H9 (cell line): ENCODE measurements around the gene ARID3A. TPM values are rescaled to one million over a fixed set of nuclear protein-coding genes. Genes with fewer than 3 reads are reported as not detected.

Experiments used
- DNase-seq: peaks from one replicate; pipeline ENCODE4 v3.0.0-alpha.2; 2017
- H2AFZ ChIP-seq: one replicate; pipeline ENCODE4 v1.6.1; 2013; ENCODE audit warnings: mild to moderate bottlenecking, low read length, control low read depth, moderate library complexity
- H2AK5ac ChIP-seq: 2 replicates; pipeline ENCODE4 v1.6.1; 2013; ENCODE audit warnings: low read length, control low read depth, mixed read lengths; ENCODE audit not compliant: insufficient read length
- H2BK120ac ChIP-seq: one replicate; pipeline ENCODE4 v1.6.1; 2013; ENCODE audit warnings: low read depth, mild to moderate bottlenecking, low read length, control low read depth, inconsistent platforms; ENCODE audit not compliant: poor library complexity, severe bottlenecking
- H2BK12ac ChIP-seq: 2 replicates; pipeline ENCODE4 v1.6.1; 2013; ENCODE audit warnings: low read length, control low read depth, mixed read lengths, low read depth; ENCODE audit not compliant: insufficient read length
- H2BK15ac ChIP-seq: 2 replicates; pipeline ENCODE4 v1.6.1; 2013; ENCODE audit warnings: low read depth, low read length, control low read depth
- H2BK20ac ChIP-seq: one replicate; pipeline ENCODE4 v1.6.1; 2013; ENCODE audit warnings: low read depth, mild to moderate bottlenecking, low read length, control low read depth, inconsistent platforms; ENCODE audit not compliant: poor library complexity, severe bottlenecking
- H2BK5ac ChIP-seq: 2 replicates; pipeline ENCODE4 v1.6.1; 2013; ENCODE audit warnings: low read length, control low read depth, mixed read lengths; ENCODE audit not compliant: insufficient read length
- H3K14ac ChIP-seq: 2 replicates; pipeline ENCODE4 v1.6.1; 2013; ENCODE audit warnings: low read length, control low read depth; ENCODE audit not compliant: insufficient read depth
- H3K18ac ChIP-seq: 2 replicates; pipeline ENCODE4 v1.6.1; 2013; ENCODE audit warnings: low read depth, mild to moderate bottlenecking, mixed read lengths, low read length, control low read depth; ENCODE audit not compliant: insufficient read length
- H3K23ac ChIP-seq: 2 replicates; pipeline ENCODE4 v1.6.1; 2013; ENCODE audit warnings: low read length, control low read depth, mixed read lengths, low read depth; ENCODE audit not compliant: insufficient read length
- H3K23me2 ChIP-seq: 2 replicates; pipeline ENCODE4 v1.6.1; 2013; ENCODE audit warnings: low read depth, mild to moderate bottlenecking, mixed read lengths, low read length, control low read depth; ENCODE audit not compliant: insufficient read length, poor library complexity, severe bottlenecking
- H3K27ac ChIP-seq: 2 replicates; pipeline ENCODE4 v1.5.1; 2013; ENCODE audit warnings: low read length, control low read depth, mixed read lengths, low read depth; ENCODE audit not compliant: insufficient read length
- H3K27me3 ChIP-seq: 2 replicates; pipeline ENCODE4 v1.6.1; 2013; ENCODE audit warnings: low read length, control low read depth, inconsistent platforms; ENCODE audit not compliant: insufficient read depth
- H3K4ac ChIP-seq: 2 replicates; pipeline ENCODE4 v1.6.1; 2013; ENCODE audit warnings: low read depth, mild to moderate bottlenecking, control low read depth, inconsistent platforms, low read length, moderate library complexity
- H3K4me1 ChIP-seq: 2 replicates; pipeline ENCODE4 v1.6.1; 2013; ENCODE audit warnings: low read length, control low read depth, inconsistent platforms; ENCODE audit not compliant: insufficient read depth
- H3K4me2 ChIP-seq: 2 replicates; pipeline ENCODE4 v1.6.1; 2013; ENCODE audit warnings: low read length, control low read depth, mixed read lengths; ENCODE audit not compliant: insufficient read length, insufficient read depth
- H3K56ac ChIP-seq: 2 replicates; pipeline ENCODE4 v1.6.1; 2013; ENCODE audit warnings: low read depth, mild to moderate bottlenecking, mixed read lengths, low read length, control low read depth; ENCODE audit not compliant: insufficient read length
- H3K79me1 ChIP-seq: 2 replicates; pipeline ENCODE4 v1.6.1; 2013; ENCODE audit warnings: low read depth, mild to moderate bottlenecking, moderate library complexity, low read length, control low read depth, inconsistent platforms; ENCODE audit not compliant: insufficient read depth, poor library complexity, severe bottlenecking
- H3K79me2 ChIP-seq: 2 replicates; pipeline ENCODE4 v1.6.1; 2013; ENCODE audit warnings: low read length, control low read depth, inconsistent platforms; ENCODE audit not compliant: insufficient read depth
- H3K9ac ChIP-seq: 2 replicates; pipeline ENCODE4 v1.6.1; 2013; ENCODE audit warnings: low read length, control low read depth, mixed read lengths; ENCODE audit not compliant: insufficient read length; ENCODE audit errors: extremely low read depth
- H3K9me3 ChIP-seq: one replicate; pipeline ENCODE4 v1.6.1; 2013; ENCODE audit warnings: low read depth, low read length, inconsistent platforms; ENCODE audit not compliant: control insufficient read depth
- H3T11ph ChIP-seq: one replicate; pipeline ENCODE4 v1.6.1; 2013; ENCODE audit warnings: mild to moderate bottlenecking, low read length, control low read depth, inconsistent platforms
- H4K20me1 ChIP-seq: one replicate; pipeline ENCODE4 v1.6.1; 2013; ENCODE audit not compliant: control insufficient read depth, insufficient read length, insufficient read depth
- H4K5ac ChIP-seq: 2 replicates; pipeline ENCODE4 v1.6.1; 2013; ENCODE audit warnings: low read depth, mild to moderate bottlenecking, mixed read lengths, low read length, control low read depth; ENCODE audit not compliant: insufficient read length
- H4K8ac ChIP-seq: replicated peaks from 2 replicates; pipeline ENCODE4 v1.6.1; 2013; ENCODE audit warnings: low read length, control low read depth, mixed read lengths, low read depth; ENCODE audit not compliant: insufficient read length
- H4K91ac ChIP-seq: 2 replicates; pipeline ENCODE4 v1.6.1; 2013; ENCODE audit warnings: low read depth, mild to moderate bottlenecking, moderate library complexity, mixed read lengths, low read length, control low read depth; ENCODE audit not compliant: insufficient read length
- H3K27ac Mint-ChIP-seq, 3 experiments: 2 replicates in 2 of 3; 3 replicates in 1 of 3; pipeline ENCODE4 v1.8.0; 2020 to 2021; ENCODE audit warnings: mixed read lengths in 3 of 3, mild to moderate bottlenecking in 1 of 3, moderate library complexity in 1 of 3
- H3K27me3 Mint-ChIP-seq: 2 replicates; pipeline ENCODE4 v1.8.0; 2021; ENCODE audit warnings: low read depth, mild to moderate bottlenecking, moderate library complexity, mixed read lengths
- H3K36me3 Mint-ChIP-seq, 3 experiments: 2 replicates in 2 of 3; 3 replicates in 1 of 3; pipeline ENCODE4 v1.8.0; 2020 to 2021; ENCODE audit warnings: low read depth in 3 of 3, mixed read lengths in 3 of 3; ENCODE audit not compliant: insufficient read depth in 1 of 3
- H3K4me1 Mint-ChIP-seq, 2 experiments: 2 replicates each; pipeline ENCODE4 v1.8.0; 2020; ENCODE audit warnings: mixed read lengths in 2 of 2
- H3K4me3 Mint-ChIP-seq, 2 experiments: 2 replicates in 1 of 2; 3 replicates in 1 of 2; pipeline ENCODE4 v1.8.0; 2020 to 2021; ENCODE audit warnings: mild to moderate bottlenecking in 2 of 2, mixed read lengths in 2 of 2, moderate library complexity in 1 of 2
- H3K9me3 Mint-ChIP-seq, 2 experiments: 2 replicates in 1 of 2; 3 replicates in 1 of 2; pipeline ENCODE4 v1.8.0; 2020; ENCODE audit warnings: mild to moderate bottlenecking in 2 of 2, mixed read lengths in 2 of 2, moderate library complexity in 1 of 2
- CTCF ChIP-seq: fragments of 200-600 bp; sonication (generic); conservative IDR thresholded peaks from 3 replicates; pipeline ENCODE4 v1.8.0; 2021; ENCODE audit warnings: antibody characterized with exemption, mild to moderate bottlenecking
- WGBS: extraction: QIAGEN DNeasy Blood & Tissue Kit; methylation state at CpG from one replicate; pipeline ENCODE4 v1.1.7; 2013; ENCODE audit warnings: missing lambda C conversion rate, low lambda C conversion rate, mixed read lengths; ENCODE audit not compliant: insufficient read length; ENCODE audit errors: extremely low coverage; 5-methylcytosine and 5-hydroxymethylcytosine counted together
- total RNA-seq: library from RNA; stranded (reverse); gene quantifications from 2 replicates; pipeline ENCODE4 v1.2.1, GENCODE V29; 2021

Gene ARID3A
- total RNA-seq, 1 experiment from 2014 or later = 98.3 TPM

DNA sequence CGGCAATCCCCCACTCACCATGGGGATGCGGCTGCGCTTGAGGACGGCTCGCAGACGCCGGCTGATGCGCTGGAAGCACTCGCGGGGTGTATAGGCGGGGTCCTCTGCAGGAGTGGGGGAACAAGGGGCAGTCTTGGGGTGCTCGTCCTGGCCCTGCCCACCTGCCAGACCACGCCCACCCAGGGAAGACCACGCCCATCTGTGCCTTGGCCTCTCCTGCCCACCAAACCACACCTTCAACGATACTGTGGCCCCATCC is 25.9 kb upstream of the ARID3A start:
- Histone ChIP-seq H3K18ac (no peak overlapping the region), H2BK12ac (no peak overlapping the region), H2BK120ac (no peak overlapping the region), H4K8ac (no peak overlapping the region), H4K91ac (no peak overlapping the region), H3K79me2 (peaks cover 3% of the 10 kb centered on the region; the same call in 1 of the 2 replicates), H3K27ac (no peak overlapping the region), H3K14ac (no peak overlapping the region), H3K56ac (no peak overlapping the region), H3T11ph (no peak overlapping the region), H3K9ac (no peak overlapping the region), H3K23ac (no peak overlapping the region), H2BK5ac (no peak overlapping the region), H2BK20ac (no peak overlapping the region), H4K20me1 (no peaks in the 10 kb centered on the region), H4K5ac (no peak overlapping the region), H3K23me2 (no peaks in the 10 kb centered on the region), H2AK5ac (no peak overlapping the region), H3K9me3 (no peaks in the 10 kb centered on the region), H3K79me1 (peaks cover 6% of the 10 kb centered on the region), H2BK15ac (no peak overlapping the region), H3K4me2 (no peak overlapping the region), H3K4me1 (no peaks in the 10 kb centered on the region; the same call in 1 of the 2 replicates), H3K4ac (no peak overlapping the region), H2AFZ (no peak overlapping the region), H3K27me3 (no peaks in the 10 kb centered on the region)
- no peak for DNase-seq
- H3K9me3 Mint-ChIP-seq = no peaks in the 10 kb centered on the region
- no peak for TF ChIP-seq CTCF
- H3K36me3 Mint-ChIP-seq = peaks cover 2 to 29% (median 29%) of the 10 kb centered on the region in 3 experiments; a peak in 5 of 7 replicates
- no peaks in the 10 kb centered on the region; the same call in 1 of the 2 replicates for H3K27me3 Mint-ChIP-seq
- WGBS = no CpG with 5 or more reads among the region's 15 CpGs
- no peak overlapping the region for H3K27ac Mint-ChIP-seq
- no peak overlapping the region for H3K4me3 Mint-ChIP-seq
- H3K4me1 Mint-ChIP-seq = peaks cover 2 to 29% of the 10 kb centered on the region in 2 experiments; a peak in 3 of 4 replicates
